Measurements from ENCODE around the gene SAFB2. TPM values are rescaled to one million over a fixed set of nuclear protein-coding genes. Genes with fewer than 3 reads are reported as not detected.

Gene SAFB2
- polyA plus RNA-seq, 1 of the 3 experiments (the other 2 are of a cell fraction), result 37.7 TPM

DNA sequence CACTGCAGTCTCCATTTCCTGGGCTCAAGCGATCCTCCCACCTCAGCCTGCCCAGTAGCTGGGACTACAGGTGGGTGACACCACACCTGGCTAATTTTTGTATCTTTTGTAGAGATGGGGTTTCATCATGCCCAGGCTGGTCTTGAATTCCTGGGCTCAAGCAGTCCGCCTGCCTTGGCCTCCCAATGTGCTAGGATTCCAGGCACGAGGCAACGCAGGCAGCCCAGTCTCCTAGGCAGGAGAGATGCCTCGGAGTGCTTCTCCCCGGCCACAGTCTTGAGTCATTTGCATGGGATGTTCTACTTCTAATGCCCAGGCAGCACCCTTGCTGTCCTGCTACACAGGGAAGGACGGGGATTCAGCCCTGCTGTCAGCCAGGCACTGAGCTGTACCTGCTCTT lies 49.0 kb upstream of the SAFB2 start (continued):
- no peak for TF ChIP-seq EP300 (IDR thresholded peaks at IDR 0.05; ENCODE audit: borderline replicate concordance in 1 of 2, low read depth in 1 of 2, low read length in 1 of 2)

DNA sequence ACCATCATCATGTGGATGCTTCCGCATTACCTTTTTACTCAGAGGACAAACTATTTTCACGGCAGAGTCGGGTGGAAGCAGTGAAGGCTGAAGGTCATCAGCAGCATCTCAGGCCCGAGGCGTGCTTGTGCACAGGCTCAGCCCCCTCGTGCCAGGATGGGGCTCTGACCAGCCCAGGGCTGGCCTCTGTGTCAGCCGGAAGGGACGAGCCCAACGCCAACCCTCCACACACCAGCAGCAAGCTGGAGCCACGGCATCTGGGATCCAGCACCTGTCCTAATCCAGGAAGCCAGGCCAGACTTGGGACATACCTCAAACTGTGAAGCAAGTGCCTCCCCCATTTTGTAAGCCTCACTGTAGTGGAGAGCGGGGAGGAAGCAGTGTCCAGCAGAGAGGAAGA lies 46.6 kb upstream of the SAFB2 start:
- Histone ChIP-seq H3F3A (replicated peaks; ENCODE audit: insufficient read depth) (peaks cover 4% of the 10 kb centered on the region), H3K4me1 (ENCODE audit: control insufficient read depth in 1 of 2, insufficient read depth in 2 of 2, low read depth in 1 of 2, low read length in 1 of 2) (no peaks in the 10 kb centered on the region), H3K27me3 (ENCODE audit: insufficient read depth) (no peaks in the 10 kb centered on the region), H3K27ac (ENCODE audit: low read depth in 2 of 2, low read length in 1 of 2) (no peak overlapping the region), H3K36me3 (replicated peaks in 1 of 2; ENCODE audit: control insufficient read depth in 1 of 2, insufficient read depth in 2 of 2, low read length in 1 of 2) (peaks cover 27 to 55% of the 10 kb centered on the region in 2 experiments), H3K4me3 (ENCODE audit: low read depth in 2 of 2, low read length in 1 of 2) (no peak overlapping the region), H3K79me2 (ENCODE audit: insufficient read depth) (no peaks in the 10 kb centered on the region), H4K20me1 (ENCODE audit: insufficient read depth) (no peaks in the 10 kb centered on the region), H3K9me3 (no peaks in the 10 kb centered on the region), H2AFZ (ENCODE audit: low read depth) (no peak overlapping the region), H3K4me2 (no peak overlapping the region), H3K9ac (no peak overlapping the region), H3K9me2 (no peaks in the 10 kb centered on the region)
- ChIA-PET POLR2A (no interaction called here), CTCF (interaction anchor here (1.0 kb wide), 1 partner anchor 21 kb away, joined by 3 read pairs; the partner anchor contains the start of gene RPL36)
- WGBS (ENCODE audit: low lambda C conversion rate), result 87% methylated on average over 8 of the region's 11 CpGs
- DNase-seq, result no peak
- TF ChIP-seq GABPA (IDR thresholded peaks at IDR 0.05; ENCODE audit: low read depth) (no peak), CHD2 (IDR thresholded peaks at IDR 0.05; ENCODE audit: low read length, partially characterized antibody) (no peak), TEAD4 (IDR thresholded peaks at IDR 0.05; ENCODE audit: borderline replicate concordance, insufficient read depth) (no peak), MEF2A (IDR thresholded peaks at IDR 0.05; ENCODE audit: borderline replicate concordance, low read depth) (no peak)

DNA sequence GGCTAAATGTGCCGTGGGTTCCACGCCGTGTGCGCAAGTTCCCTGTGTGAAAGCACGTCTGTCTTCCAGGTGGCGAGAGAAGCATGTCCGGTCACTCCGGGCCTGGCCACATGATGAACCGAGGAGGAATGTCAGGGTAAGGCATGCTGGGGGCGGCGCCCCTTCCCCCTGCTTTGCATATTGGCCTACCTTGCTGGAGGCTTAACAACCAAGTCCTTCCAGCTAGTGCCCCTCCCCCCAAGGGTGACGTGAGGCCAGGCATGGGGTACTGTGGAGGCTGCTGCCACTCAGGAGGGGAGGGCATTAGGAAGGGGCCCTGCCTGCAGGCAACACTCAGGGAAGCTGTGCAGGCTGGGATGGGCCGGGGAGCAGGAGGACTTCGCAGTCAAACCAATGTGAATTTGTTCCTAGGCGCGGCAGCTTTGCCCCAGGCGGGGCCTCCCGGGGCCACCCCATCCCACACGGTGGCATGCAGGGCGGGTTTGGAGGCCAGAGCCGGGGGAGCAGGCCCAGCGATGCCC lies 45.2 kb upstream of the SAFB2 start:
- Histone ChIP-seq H3K4me1 (ENCODE audit: control insufficient read depth in 1 of 2, insufficient read depth in 2 of 2, low read depth in 1 of 2, low read length in 1 of 2) (no peaks in the 10 kb centered on the region), H3K79me2 (ENCODE audit: insufficient read depth) (no peaks in the 10 kb centered on the region), H3K9ac (no peak overlapping the region), H3K9me3 (no peaks in the 10 kb centered on the region), H3K4me2 (no peak overlapping the region), H3F3A (replicated peaks; ENCODE audit: insufficient read depth) (peaks cover 4% of the 10 kb centered on the region), H3K9me2 (no peaks in the 10 kb centered on the region), H3K27ac (ENCODE audit: low read depth in 2 of 2, low read length in 1 of 2) (no peak overlapping the region), H2AFZ (ENCODE audit: low read depth) (no peak overlapping the region), H3K27me3 (ENCODE audit: insufficient read depth) (no peaks in the 10 kb centered on the region), H3K4me3 (ENCODE audit: low read depth in 2 of 2, low read length in 1 of 2) (no peak overlapping the region), H4K20me1 (ENCODE audit: insufficient read depth) (no peaks in the 10 kb centered on the region), H3K36me3 (replicated peaks in 1 of 2; ENCODE audit: control insufficient read depth in 1 of 2, insufficient read depth in 2 of 2, low read length in 1 of 2) (peaks cover 41 to 69% of the 10 kb centered on the region in 2 experiments)
- TF ChIP-seq TAF1 (IDR thresholded peaks at IDR 0.05; ENCODE audit: borderline replicate concordance, low read depth, low read length), result no peak
- no peak for TF ChIP-seq YY1 (IDR thresholded peaks at IDR 0.05; ENCODE audit: low read depth)
- ChIA-PET CTCF (no interaction called here), POLR2A (no interaction called here)
- no peak for DNase-seq
- 93% methylated on average over 3 of the region's 22 CpGs for WGBS (ENCODE audit: low lambda C conversion rate)

DNA sequence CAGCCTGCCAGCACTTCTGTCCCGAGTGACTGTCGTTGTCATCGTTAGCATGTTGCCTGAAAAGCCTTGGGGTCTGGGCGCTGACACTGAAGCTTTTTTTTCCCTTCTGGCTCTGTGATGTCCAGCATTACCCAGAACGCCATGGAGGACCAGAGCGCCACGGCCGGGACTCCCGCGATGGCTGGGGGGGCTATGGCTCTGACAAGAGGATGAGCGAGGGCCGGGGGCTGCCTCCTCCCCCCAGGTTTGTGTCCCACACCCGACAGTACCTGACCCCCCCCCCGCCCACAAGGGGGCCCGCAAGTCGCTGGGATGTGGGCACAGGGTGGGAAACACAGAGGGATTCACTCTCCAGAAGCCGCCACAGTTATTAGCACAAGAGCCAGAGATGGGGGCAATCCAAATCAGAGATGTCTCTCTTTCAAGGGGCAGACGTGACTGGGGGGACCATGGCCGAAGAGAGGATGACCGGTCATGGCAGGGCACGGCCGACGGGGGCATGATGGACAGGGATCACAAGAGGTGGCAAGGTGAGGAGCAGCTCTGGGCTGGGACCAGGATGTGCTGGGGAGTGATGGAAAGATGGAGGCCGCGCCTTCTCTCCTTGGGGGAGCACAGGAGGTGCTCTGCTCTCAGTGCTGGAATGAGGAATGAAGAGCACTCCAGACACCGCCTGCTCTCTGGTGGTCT lies 44.5 kb upstream of the SAFB2 start:
- DNase-seq, result no peak
- TF ChIP-seq, protein P1, sequence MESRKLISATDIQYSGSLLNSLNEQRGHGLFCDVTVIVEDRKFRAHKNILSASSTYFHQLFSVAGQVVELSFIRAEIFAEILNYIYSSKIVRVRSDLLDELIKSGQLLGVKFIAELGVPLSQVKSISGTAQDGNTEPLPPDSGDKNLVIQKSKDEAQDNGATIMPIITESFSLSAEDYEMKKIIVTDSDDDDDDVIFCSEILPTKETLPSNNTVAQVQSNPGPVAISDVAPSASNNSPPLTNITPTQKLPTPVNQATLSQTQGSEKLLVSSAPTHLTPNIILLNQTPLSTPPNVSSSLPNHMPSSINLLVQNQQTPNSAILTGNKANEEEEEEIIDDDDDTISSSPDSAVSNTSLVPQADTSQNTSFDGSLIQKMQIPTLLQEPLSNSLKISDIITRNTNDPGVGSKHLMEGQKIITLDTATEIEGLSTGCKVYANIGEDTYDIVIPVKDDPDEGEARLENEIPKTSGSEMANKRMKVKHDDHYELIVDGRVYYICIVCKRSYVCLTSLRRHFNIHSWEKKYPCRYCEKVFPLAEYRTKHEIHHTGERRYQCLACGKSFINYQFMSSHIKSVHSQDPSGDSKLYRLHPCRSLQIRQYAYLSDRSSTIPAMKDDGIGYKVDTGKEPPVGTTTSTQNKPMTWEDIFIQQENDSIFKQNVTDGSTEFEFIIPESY (IDR thresholded peaks at IDR 0.05; ENCODE audit: borderline replicate concordance, low read depth), result no peak
- TF ChIP-seq GATA2 (CRISPR knock-in tag; IDR thresholded peaks at IDR 0.05) (no peak), ELF1 (IDR thresholded peaks at IDR 0.05) (no peak), FOXJ3 (CRISPR knock-in tag; IDR thresholded peaks at IDR 0.05) (no peak), FOSL2 (IDR thresholded peaks at IDR 0.05; ENCODE audit: borderline replicate concordance, low read depth) (no peak), TCF12 (IDR thresholded peaks at IDR 0.05) (no peak), TEAD4 (IDR thresholded peaks at IDR 0.05; ENCODE audit: borderline replicate concordance, insufficient read depth) (no peak), SIN3A (IDR thresholded peaks at IDR 0.05; ENCODE audit: borderline replicate concordance, low read depth, low read length) (no peak)
- TF ChIP-seq, protein P2, sequence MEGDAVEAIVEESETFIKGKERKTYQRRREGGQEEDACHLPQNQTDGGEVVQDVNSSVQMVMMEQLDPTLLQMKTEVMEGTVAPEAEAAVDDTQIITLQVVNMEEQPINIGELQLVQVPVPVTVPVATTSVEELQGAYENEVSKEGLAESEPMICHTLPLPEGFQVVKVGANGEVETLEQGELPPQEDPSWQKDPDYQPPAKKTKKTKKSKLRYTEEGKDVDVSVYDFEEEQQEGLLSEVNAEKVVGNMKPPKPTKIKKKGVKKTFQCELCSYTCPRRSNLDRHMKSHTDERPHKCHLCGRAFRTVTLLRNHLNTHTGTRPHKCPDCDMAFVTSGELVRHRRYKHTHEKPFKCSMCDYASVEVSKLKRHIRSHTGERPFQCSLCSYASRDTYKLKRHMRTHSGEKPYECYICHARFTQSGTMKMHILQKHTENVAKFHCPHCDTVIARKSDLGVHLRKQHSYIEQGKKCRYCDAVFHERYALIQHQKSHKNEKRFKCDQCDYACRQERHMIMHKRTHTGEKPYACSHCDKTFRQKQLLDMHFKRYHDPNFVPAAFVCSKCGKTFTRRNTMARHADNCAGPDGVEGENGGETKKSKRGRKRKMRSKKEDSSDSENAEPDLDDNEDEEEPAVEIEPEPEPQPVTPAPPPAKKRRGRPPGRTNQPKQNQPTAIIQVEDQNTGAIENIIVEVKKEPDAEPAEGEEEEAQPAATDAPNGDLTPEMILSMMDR (IDR thresholded peaks at IDR 0.05), result no peak
- CTCF ChIA-PET, result no interaction called here
- Histone ChIP-seq H3K9me3 (no peaks in the 10 kb centered on the region), H4K20me1 (ENCODE audit: insufficient read depth) (no peaks in the 10 kb centered on the region), H3F3A (replicated peaks; ENCODE audit: insufficient read depth) (peaks cover 4% of the 10 kb centered on the region), H3K9ac (no peak overlapping the region), H2AFZ (ENCODE audit: low read depth) (no peak overlapping the region), H3K27ac (ENCODE audit: low read depth in 2 of 2, low read length in 1 of 2) (no peak overlapping the region), H3K4me2 (no peak overlapping the region), H3K79me2 (ENCODE audit: insufficient read depth) (no peaks in the 10 kb centered on the region), H3K4me3 (ENCODE audit: low read depth in 2 of 2, low read length in 1 of 2) (no peak overlapping the region), H3K36me3 (replicated peaks in 1 of 2; ENCODE audit: control insufficient read depth in 1 of 2, insufficient read depth in 2 of 2, low read length in 1 of 2) (peaks cover 43 to 69% of the 10 kb centered on the region in 2 experiments), H3K9me2 (no peaks in the 10 kb centered on the region), H3K4me1 (ENCODE audit: control insufficient read depth in 1 of 2, insufficient read depth in 2 of 2, low read depth in 1 of 2, low read length in 1 of 2) (no peaks in the 10 kb centered on the region), H3K27me3 (ENCODE audit: insufficient read depth) (no peaks in the 10 kb centered on the region)
- POLR2A ChIA-PET, result no interaction called here
- 96% methylated on average over 23 of the region's 26 CpGs for WGBS (ENCODE audit: low lambda C conversion rate)
